CD4-positive, alpha-beta T cell treated with Interleukin-6 at 100 ng/mL for 8 hours (primary cell): ENCODE data around the gene PRLH.

Source experiments
- DNase-seq: peaks from one replicate; pipeline ENCODE4 v3.0.0-alpha.2; 2020; ENCODE audit warnings: mixed read lengths, low spot score

The PRLH gene

DNA sequence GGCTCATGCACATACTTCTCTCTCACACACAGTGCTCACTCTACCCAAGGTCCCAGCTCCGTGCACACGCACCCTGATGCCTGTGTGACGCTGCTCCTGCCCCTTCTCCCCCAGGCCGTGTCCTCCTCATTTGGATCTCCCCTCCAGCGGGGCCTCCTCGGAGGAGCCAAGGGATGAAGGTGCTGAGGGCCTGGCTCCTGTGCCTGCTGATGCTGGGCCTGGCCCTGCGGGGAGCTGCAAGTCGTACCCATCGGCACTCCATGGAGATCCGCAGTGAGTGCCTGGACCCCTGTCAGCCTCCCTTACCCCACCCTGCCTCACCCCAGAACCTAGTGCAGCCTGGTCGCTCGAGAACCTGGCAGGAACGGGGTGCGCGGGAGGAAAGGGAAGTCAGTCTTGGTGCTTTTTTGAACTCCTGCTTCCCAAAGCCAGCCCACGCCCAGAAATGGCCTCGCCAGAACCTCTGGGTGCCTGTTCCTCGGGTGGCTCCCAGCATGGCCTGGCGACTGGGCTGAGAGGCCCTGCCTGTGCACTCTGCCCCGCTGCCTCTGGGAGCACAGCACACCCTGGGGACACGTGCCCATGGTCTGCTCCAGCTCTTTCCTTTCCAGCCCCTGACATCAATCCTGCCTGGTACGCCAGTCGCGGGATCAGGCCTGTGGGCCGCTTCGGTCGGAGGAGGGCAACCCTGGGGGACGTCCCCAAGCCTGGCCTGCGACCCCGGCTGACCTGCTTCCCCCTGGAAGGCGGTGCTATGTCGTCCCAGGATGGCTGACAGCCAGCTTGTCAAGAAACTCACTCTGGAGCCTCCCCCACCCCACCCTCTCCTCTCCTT is at the start of gene PRLH:
Gene PRLH (plus strand): TSS at position 174 of the 835 bp plus-strand sequence. CDS start 0 bp downstream, at position 174.
- no peak for DNase-seq

GRCh38 chr2:237517163-237517562 is 49.2 kb upstream of the PRLH start:
- no peak for DNase-seq

DNA sequence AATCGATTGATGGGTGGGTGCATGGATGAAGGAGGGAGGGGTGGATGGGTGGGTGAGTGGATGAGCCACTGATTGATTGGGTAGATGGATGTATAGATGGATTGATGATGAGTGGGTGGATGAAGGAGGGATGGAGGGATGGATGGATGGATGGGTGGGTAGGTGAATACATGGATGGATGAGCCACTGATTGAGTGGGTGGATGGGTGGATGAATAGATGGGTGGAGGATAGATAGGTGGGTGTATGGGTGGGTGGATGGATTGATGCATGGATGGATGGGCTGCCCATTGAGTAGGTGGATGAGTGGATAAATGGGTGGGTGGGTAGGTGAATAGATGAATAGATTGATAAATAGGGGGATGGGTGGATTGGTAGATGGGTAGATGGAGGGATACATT is 48.4 kb upstream of the PRLH start:
- no peak for DNase-seq

DNA sequence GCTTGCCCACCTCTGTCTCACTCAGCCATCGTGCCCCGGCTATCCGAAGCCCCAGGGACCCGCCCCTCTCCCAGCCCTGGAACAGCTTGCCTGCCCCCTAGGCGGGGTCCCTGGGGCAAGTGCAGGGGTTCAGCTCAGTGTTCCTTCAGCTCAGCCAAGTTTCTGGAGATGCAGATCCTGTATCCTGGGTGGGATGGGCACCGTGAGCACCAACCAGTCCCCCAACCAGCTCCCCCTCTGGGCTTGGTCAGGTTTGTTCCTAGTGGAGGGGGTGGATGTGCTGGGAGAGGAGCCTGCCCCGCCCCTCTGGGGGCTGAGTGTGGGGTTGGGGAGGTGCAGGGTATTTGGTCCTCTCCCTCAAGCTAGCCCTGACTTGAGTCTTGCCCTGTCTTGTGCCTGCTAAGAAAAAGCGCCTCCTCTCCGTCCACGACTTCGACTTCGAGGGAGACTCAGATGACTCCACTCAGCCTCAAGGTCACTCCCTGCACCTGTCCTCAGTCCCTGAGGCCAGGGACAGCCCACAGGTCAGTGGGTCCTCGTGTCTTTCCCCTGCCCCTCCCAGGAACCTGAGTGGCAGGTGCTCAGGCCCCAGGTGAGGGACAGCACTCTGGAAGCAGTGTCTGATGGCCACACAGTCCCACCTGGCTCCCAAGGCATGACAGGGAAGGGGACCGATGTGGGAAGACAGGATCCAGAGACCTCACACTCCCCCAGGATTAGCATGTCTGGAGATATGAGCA is 46.7 kb upstream of the PRLH start:
- no peak for DNase-seq

DNA sequence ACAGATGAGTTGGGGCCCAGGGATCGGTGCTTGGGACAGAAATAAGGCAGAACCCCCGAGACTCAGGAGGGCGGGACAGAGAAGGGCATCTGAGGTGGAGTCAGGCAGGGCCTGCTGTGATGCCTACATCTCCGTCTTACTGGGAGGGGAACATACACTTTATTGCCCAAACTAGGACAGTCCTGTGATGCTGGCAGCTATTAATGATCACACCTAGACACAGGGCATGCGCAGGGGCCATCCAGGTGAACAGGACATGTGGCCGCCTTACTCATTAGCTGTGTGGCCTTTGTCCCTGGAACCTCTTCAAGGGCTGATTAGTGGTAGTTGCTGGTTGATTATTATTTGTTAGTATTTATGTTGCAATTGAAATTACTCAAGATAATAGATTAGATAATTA is 46.1 kb upstream of the PRLH start:
- no peak for DNase-seq

DNA sequence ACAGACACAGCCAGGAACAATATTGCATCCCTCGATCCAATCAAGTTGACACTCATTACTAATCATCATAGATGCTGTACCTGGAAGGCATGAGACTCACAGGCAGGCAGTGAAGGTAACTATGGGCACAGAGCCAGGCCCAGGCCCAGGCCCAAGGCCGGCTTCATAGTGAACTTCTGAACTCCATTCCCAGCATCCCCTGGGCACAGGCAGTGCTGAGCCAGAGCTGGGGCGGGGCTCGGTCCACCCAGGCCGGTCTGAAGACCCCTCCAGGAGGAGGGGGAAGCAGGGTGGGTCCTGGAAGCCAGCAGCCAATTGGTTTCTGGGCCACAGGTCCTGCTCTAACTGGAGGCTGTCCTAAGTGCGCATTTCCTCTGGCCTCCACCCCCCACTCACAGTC is 41.7 kb upstream of the PRLH start:
- DNase-seq = no peak

GRCh38 chr2:237525559-237526157 is 40.7 kb upstream of the PRLH start:
- DNase-seq = no peak

DNA sequence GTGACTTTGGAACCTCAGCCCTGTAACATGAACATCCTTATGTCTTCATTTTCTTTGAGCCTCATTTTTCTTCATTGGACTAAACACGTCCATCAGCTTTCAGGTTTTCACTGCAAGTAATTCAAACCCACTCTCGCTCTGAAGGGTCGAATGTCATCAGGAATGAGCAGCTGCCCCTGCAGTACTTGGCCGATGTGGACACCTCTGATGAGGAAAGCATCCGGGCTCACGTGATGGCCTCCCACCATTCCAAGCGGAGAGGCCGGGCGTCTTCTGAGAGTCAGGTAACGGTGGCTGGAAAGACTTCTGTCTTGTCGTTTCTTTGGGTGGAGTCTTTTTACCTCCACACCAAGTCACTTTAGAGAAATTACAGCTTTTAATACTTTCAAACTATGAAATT is 39.1 kb upstream of the PRLH start:
- DNase-seq = no peak

GRCh38 chr2:237527766-237528165 is 38.6 kb upstream of the PRLH start:
- no peak for DNase-seq

GRCh38 chr2:237529452-237530402 is 36.6 kb upstream of the PRLH start:
- DNase-seq = no peak

DNA sequence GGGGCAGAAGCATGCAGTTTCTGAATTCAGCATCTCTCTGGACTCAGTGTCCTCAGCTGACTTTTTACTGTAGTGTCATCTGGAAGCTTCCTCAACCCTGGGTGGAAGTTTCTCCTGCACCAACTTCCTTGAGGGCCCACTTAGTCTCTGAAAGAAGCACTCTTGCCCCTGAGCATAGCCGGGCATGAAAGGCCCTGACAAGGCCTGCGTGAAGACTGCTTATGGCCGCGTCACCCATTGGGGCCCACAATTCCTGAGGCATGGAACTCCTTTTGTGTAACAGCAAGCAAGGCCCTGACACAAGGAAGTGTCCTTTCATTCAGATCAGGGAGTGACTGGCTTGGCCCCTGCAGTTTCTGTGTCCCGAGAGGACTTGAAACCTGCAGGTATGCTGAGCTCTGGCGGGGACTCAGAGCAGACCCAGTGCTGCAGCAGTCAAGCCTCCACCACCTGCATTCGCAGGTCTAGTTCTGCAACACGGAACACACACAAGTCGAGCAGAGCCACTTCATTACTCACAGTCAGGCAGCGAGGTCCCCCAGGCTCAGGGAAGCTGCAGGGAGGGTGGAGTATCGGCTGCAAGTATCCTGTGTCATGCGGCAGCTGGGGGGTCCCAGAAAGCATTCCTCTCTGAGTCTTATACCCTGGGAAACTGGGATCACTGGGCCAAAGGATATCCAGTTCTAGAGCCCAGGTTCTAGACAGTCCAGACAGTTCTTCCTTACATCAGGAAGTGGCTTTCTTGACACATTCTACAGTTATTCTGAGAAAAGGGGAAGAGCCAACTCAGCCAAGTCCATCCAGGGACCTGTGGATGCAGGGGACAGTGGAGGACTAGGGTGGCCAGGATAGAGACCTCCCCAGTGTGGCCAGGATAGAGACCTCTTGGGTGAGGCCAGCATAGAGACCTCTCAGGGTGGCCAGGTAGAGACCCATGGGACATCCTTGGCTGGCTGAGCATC is 35.6 kb upstream of the PRLH start:
- no peak for DNase-seq

DNA sequence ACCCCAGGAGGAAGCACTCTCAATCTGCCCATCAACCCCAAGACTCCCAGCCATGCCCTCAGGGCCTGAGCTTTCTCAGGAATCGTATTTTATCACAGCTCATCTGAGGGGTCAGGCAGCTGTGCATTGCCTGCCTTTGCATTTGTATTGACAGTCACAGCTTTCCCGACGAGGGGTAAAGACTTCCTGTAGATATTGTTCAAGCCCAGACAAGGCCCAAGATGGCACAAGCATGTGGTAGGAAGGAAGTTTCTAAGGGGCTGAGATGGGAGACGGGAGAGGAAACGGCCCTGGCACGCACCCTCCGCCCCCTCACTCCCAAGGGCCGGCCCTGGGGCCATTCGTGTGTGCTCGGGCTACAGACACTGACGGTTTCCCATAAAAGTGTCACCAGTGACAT is 34.2 kb upstream of the PRLH start:
- DNase-seq = no peak

DNA sequence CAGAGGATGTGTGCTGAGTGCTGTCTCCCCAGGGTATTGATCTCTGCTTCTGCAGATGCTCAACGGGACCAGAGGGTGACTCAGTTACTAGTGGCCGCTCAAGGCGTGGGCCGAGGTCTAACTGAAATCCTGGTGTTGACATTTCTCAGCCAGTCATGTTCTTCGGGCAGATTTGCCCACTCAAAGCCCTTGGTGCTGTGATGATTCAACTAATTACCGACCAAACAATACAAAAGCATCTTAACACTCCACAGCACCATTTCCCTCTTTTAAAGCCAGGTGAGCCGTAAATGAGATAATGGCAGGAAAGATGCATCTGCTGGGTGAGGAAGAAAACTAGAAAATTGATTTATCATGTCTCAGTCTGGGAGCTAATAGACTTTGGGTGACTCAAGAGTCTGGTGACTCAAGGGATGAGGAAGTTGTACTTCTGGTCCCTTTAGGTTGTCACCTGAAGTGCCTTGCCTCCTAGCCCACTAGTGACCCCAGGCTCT is 32.7 kb upstream of the PRLH start:
- no peak for DNase-seq

- no peak for DNase-seq
Measured at GRCh38 chr2:237534380-237534779, 32.0 kb upstream of the PRLH start.

DNA sequence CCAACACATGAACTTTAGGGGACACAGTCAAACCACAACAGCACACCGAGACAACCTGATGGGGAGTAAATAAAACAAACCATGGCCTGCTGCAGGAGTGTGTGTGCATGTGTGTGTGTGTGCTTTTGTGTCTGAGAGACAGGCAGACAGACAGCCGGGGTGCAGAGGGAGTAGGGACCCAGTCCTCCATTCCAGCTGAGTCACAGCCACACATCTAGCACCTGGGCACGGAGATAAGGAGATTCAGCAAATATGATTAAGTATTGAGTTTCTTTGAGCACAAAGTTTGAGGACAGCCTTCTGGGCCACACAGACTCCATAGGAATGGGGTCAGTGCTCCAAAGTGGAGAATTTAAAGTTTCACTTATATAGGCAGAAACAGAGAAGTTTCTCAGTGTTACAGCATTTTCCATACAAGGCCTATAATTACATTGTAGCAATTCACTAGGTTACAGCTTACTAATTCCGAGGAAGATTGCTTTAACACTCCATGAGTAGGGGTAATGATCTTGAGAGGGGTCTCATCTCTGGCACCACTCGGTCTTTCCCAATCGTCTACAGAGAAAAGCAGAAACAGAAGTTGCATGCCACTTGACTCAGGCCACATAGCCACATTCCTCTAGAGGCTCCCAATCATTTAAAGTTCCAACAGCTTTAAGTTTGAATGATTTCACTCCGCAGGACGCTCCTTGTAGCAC is 30.8 kb upstream of the PRLH start:
- DNase-seq = no peak

- no peak for DNase-seq
Measured at GRCh38 chr2:237536083-237536415, 30.3 kb upstream of the PRLH start.

DNA sequence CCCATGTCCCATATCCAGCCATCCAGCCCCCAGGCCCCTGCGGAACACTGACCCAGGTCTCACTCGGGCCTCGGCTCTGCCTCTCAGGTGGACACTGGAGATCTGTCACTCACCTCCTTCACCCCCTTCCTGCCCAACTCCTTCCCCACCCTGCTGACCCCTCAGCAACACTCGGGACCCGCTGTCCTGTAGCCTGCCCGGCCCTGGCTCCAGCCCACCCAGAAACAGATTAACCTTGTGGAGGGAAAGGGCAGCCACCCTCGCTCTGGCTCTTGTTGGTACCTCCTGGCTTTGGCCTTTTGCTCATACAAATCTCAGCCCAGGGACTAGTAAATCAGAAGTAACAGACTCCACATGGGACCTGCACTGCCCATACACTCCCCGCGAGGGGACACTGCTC is 29.8 kb upstream of the PRLH start:
- no peak for DNase-seq

GRCh38 chr2:237538001-237538720 is 28.2 kb upstream of the PRLH start:
- DNase-seq = no peak

DNA sequence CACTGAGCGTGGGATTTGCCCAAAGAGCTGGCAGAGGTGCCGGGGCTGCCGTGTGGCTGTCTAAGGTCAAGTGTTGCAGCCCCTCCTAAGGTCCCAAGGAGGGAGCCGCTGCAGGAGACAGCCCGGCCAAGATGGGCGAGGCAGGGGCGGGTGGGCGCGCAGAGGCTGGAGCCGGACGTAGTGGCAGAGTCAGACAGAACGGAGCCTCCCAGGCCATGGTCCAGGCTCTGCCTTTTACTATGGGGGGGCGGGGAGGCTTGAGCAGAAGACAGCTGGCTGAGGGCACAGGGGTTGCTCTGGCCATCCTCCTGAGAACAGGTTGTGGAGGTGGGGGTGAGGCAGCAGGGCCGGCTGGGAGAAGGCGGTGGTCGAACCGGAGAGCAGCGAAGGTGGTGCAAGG is 27.5 kb upstream of the PRLH start:
- DNase-seq = no peak
